A549 (cell line): ENCODE measurements around the gene TSFM.

ENCODE experiments used
- CEBPB ChIP-seq, 2 experiments: fragments of >200 bp in 1 of 2; sonication (Bioruptor Twin) in 1 of 2; formaldehyde crosslinking in 1 of 2; IDR thresholded peaks; 2 replicates each; pipeline ENCODE4 v1.6.1; 2012 to 2016
- CHD4 ChIP-seq: fragments of 200-600 bp; sonication (generic); IDR thresholded peaks from 2 replicates; pipeline ENCODE4 v1.6.1; 2016; ENCODE audit warnings: antibody characterized with exemption, mild to moderate bottlenecking, borderline replicate concordance
- CTCF ChIP-seq: fragments of >200 bp; sonication (Bioruptor Twin); formaldehyde crosslinking; IDR thresholded peaks from 3 replicates; pipeline ENCODE4 v1.5.1; 2016
- EHF ChIP-seq: fragments of 250-450 bp; sonication (Bioruptor Pico); IDR thresholded peaks from 2 replicates; pipeline ENCODE4 v1.5.0; 2020; ENCODE audit warnings: mild to moderate bottlenecking
- JUN ChIP-seq, 2 experiments: fragments of >200 bp; sonication (Bioruptor Twin); formaldehyde crosslinking; IDR thresholded peaks; 2 replicates in 1 of 2; 3 replicates in 1 of 2; pipeline ENCODE4 v1.6.1; 2016 to 2017
- MAX ChIP-seq: IDR thresholded peaks from 2 replicates; pipeline ENCODE4 v1.6.1; 2012
- MAZ ChIP-seq: fragments of 150-350 bp; IDR thresholded peaks from 2 replicates; pipeline ENCODE4 v1.6.1; 2014; ENCODE audit warnings: antibody characterized with exemption, low read depth, low read length, borderline replicate concordance
- MYC ChIP-seq: IDR thresholded peaks from 2 replicates; pipeline ENCODE4 v1.6.1; 2012; ENCODE audit warnings: mild to moderate bottlenecking, inconsistent platforms, low read length, improper control_type of control experiment, borderline replicate concordance
- POLR2A ChIP-seq: IDR thresholded peaks from 2 replicates; pipeline ENCODE4 v1.6.1; 2012; ENCODE audit warnings: mild to moderate bottlenecking, low read length
- REST ChIP-seq: fragments of 200-600 bp; sonication (generic); IDR thresholded peaks from 2 replicates; pipeline ENCODE4 v1.6.1; 2016; ENCODE audit warnings: antibody characterized with exemption, mild to moderate bottlenecking, moderate library complexity
- SMC3 ChIP-seq: fragments of >200 bp; sonication (Bioruptor Twin); formaldehyde crosslinking; IDR thresholded peaks from 3 replicates; pipeline ENCODE4 v1.6.1; 2018; ENCODE audit warnings: inconsistent platforms
- USF2 ChIP-seq: fragments of 450-650 bp; IDR thresholded peaks from 2 replicates; pipeline ENCODE4 v1.6.1; 2014; ENCODE audit warnings: antibody characterized with exemption

- TF ChIP-seq CTCF (no peak), JUN (IDR thresholded peaks at IDR 0.05) (no peak), CHD4 (no peak), REST (no peak), MAZ (no peak), POLR2A (no peak), MYC (no peak), USF2 (no peak), EHF (no peak), MAX (no peak), CEBPB (IDR thresholded peaks at IDR 0.05) (no peak), SMC3 (no peak)
These were observed 40.7 kb downstream of the TSFM start for GRCh38 chr12:57823131-57823907.
